ENCODE results near the gene HS3ST3A1. TPM values are rescaled to one million over a fixed set of nuclear protein-coding genes. Genes with fewer than 3 reads are reported as not detected.

HS3ST3A1 gene
- total RNA-seq, 1 donor from 2014 or later: 7.5 TPM

- H3K9me3 Mint-ChIP-seq (ENCODE audit: unreplicated experiment): peaks cover 10% of the 10 kb centered on the region
- TF ChIP-seq CTCF (IDR thresholded peaks at IDR 0.05): no peak
- no peak overlapping the region for H3K27ac Mint-ChIP-seq (ENCODE audit: unreplicated experiment)
- H3K36me3 Mint-ChIP-seq (ENCODE audit: unreplicated experiment): no peaks in the 10 kb centered on the region
- no peak overlapping the region for H3K4me3 Mint-ChIP-seq (ENCODE audit: unreplicated experiment)
- peaks cover 8% of the 10 kb centered on the region for H3K4me1 Mint-ChIP-seq (ENCODE audit: unreplicated experiment)
- DNase-seq (ENCODE audit: extremely low spot score, unreplicated experiment): no peak
- H3K27me3 Mint-ChIP-seq (ENCODE audit: unreplicated experiment): peaks cover 4% of the 10 kb centered on the region
Measured at GRCh38 chr17:13475574-13476223, 126.0 kb downstream of the HS3ST3A1 start.

- Mint-ChIP-seq H3K4me3 (ENCODE audit: unreplicated experiment) (no peak overlapping the region), H3K27me3 (ENCODE audit: unreplicated experiment) (peaks cover 4% of the 10 kb centered on the region), H3K27ac (ENCODE audit: unreplicated experiment) (no peak overlapping the region), H3K9me3 (ENCODE audit: unreplicated experiment) (no peaks in the 10 kb centered on the region), H3K4me1 (ENCODE audit: unreplicated experiment) (peaks cover 10% of the 10 kb centered on the region), H3K36me3 (ENCODE audit: unreplicated experiment) (no peaks in the 10 kb centered on the region)
- no peak for DNase-seq (ENCODE audit: extremely low spot score, unreplicated experiment)
- TF ChIP-seq CTCF (IDR thresholded peaks at IDR 0.05): no peak
Measured at GRCh38 chr17:13474073-13474800, 127.5 kb downstream of the HS3ST3A1 start.

DNA sequence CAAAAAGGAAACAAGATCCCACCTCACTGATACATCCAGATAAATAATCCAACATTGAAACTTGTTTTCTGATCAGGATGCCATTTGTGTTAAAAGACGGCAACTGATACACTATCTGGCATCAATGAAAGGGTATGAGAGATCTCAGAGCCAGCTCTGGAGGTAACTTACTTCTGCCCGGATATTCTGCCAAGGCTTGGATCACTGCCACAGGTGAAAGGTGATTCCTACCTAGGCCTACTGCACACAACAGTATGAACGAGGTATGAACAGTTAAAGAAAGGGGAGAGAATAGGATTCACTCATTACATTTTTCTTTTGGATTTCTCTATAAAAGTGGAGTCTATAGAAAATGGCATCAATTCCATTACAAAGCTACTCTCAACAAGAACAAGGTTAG lies 136.1 kb downstream of the HS3ST3A1 start:
- H3K4me3 Mint-ChIP-seq (ENCODE audit: unreplicated experiment): no peak overlapping the region
- DNase-seq (ENCODE audit: extremely low spot score, unreplicated experiment): no peak
- no peak overlapping the region for H3K27ac Mint-ChIP-seq (ENCODE audit: unreplicated experiment)
- TF ChIP-seq CTCF (IDR thresholded peaks at IDR 0.05): no peak
- H3K27me3 Mint-ChIP-seq (ENCODE audit: unreplicated experiment): peaks cover 2% of the 10 kb centered on the region
- peaks cover 21% of the 10 kb centered on the region for H3K4me1 Mint-ChIP-seq (ENCODE audit: unreplicated experiment)
- H3K9me3 Mint-ChIP-seq (ENCODE audit: unreplicated experiment): no peaks in the 10 kb centered on the region
- no peaks in the 10 kb centered on the region for H3K36me3 Mint-ChIP-seq (ENCODE audit: unreplicated experiment)

DNA sequence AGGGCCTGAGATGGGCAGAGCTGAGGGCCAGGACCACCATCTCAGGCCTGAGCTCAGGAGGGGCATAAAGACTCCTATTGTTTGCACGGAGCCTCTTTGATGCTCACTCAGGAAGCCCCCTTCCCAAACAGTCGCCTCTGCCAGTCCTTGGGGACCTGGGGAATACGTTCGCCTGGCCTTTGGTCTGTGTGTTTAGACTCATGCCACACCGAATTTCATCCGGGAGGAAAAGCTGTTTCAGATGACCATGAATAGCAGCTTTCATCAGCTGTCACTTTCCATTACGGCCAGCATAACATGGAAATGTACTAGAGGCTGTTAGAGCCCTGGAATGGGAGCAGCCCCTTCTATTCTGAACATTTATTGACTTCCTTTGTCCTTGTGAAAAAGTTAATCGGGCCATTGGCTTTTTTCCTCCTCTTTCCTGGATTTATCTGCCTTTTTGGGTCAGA lies 139.0 kb downstream of the HS3ST3A1 start:
- H3K9me3 Mint-ChIP-seq (ENCODE audit: unreplicated experiment): no peaks in the 10 kb centered on the region
- H3K27ac Mint-ChIP-seq (ENCODE audit: unreplicated experiment): peak overlapping the region; percentile 78
- H3K4me1 Mint-ChIP-seq (ENCODE audit: unreplicated experiment): peaks cover 23% of the 10 kb centered on the region
- H3K4me3 Mint-ChIP-seq (ENCODE audit: unreplicated experiment): no peak overlapping the region
- H3K27me3 Mint-ChIP-seq (ENCODE audit: unreplicated experiment): peaks cover 26% of the 10 kb centered on the region
- TF ChIP-seq CTCF (IDR thresholded peaks at IDR 0.05): no peak
- DNase-seq (ENCODE audit: extremely low spot score, unreplicated experiment): no peak
- H3K36me3 Mint-ChIP-seq (ENCODE audit: unreplicated experiment): no peaks in the 10 kb centered on the region

GRCh38 chr17:13462146-13462545 lies 139.6 kb downstream of the HS3ST3A1 start:
- no peaks in the 10 kb centered on the region for H3K36me3 Mint-ChIP-seq (ENCODE audit: unreplicated experiment)
- peaks cover 23% of the 10 kb centered on the region for H3K4me1 Mint-ChIP-seq (ENCODE audit: unreplicated experiment)
- H3K4me3 Mint-ChIP-seq (ENCODE audit: unreplicated experiment): no peak overlapping the region
- peaks cover 26% of the 10 kb centered on the region for H3K27me3 Mint-ChIP-seq (ENCODE audit: unreplicated experiment)
- TF ChIP-seq CTCF (IDR thresholded peaks at IDR 0.05): no peak
- no peak for DNase-seq (ENCODE audit: extremely low spot score, unreplicated experiment)
- peak overlapping the region; percentile 78 for H3K27ac Mint-ChIP-seq (ENCODE audit: unreplicated experiment)
- no peaks in the 10 kb centered on the region for H3K9me3 Mint-ChIP-seq (ENCODE audit: unreplicated experiment)

Measured in osteocyte (in vitro differentiated cells).